ENCODE results near the gene MAS1.

GRCh38 chr6:159908979-159909378 lies 18.2 kb downstream of the MAS1 start:
- TF ChIP-seq CTCF (IDR thresholded peaks at IDR 0.05) (no peak), POLR2A (IDR thresholded peaks at IDR 0.05) (no peak), EP300 (IDR thresholded peaks at IDR 0.05) (no peak), POLR2AphosphoS5 (IDR thresholded peaks at IDR 0.05) (no peak)
